ENCODE results near the gene TXLNG.

TXLNG gene

DNA sequence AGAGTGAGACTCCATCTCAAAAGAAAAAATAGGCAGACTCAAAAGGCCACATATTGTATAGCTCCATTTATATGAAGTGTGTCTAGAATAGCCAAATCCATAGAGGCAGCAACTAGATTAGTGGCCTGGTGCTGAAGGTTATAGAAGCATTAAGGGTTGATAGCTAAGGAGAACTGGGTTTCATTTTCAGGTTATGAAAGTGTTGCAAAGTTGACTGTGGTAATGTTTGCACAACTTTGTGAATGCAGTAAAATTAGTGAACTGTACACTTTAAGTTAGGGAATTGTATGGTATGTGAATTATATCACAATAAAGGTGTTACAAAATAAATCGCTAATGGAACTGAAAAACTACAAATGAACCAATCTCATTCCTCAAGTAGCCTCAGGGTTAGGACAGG lies 28.3 kb downstream of the TXLNG start:
- no peak for TF ChIP-seq GATA2 (IDR thresholded peaks at IDR 0.05; ENCODE audit: low read depth, low read length)
- TF ChIP-seq GATA3 (IDR thresholded peaks at IDR 0.05; ENCODE audit: low read depth, low read length): no peak

DNA sequence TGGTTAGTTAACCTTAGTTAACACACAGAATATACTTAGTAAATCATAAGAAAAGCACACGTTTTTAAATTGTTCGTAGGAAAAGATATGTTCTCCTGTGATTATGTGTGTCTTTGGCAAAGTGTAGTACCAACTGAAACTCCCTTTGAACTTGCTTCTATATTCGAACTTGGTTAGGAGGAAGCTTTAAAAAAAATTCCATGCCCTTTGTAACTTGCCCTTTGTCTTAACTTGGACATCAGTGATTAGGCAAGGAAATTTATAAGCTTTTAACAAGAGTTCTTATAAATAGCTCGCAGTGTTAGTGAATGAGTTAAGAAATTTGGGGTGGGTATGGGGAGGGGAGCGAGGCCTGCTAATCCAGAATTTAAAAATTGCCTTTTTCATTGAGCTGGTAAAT lies 33.4 kb downstream of the TXLNG start:
- no peak for TF ChIP-seq GATA2 (IDR thresholded peaks at IDR 0.05; ENCODE audit: low read depth, low read length)

DNA sequence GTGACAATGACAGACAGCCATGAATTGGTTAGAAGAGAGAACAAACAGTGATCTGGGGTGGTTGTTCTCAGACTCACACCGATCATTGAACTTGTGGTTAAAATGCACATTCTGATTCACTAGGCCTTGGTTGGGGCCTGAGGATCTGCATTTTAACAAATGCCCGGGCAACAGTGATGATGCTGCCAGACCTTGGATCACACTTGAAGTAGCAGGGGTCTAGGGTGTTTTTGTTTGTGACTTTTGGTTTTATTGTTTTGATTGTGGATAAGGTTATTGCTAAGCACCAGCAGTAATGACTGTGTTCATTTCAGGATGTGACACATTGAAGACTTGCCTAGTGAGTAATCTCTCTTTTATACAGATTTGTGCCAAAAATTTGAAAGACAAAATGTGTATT lies 36.5 kb downstream of the TXLNG start:
- TF ChIP-seq GATA2 (IDR thresholded peaks at IDR 0.05; ENCODE audit: low read depth, low read length): no peak
- no peak for TF ChIP-seq GATA3 (IDR thresholded peaks at IDR 0.05; ENCODE audit: low read depth, low read length)

DNA sequence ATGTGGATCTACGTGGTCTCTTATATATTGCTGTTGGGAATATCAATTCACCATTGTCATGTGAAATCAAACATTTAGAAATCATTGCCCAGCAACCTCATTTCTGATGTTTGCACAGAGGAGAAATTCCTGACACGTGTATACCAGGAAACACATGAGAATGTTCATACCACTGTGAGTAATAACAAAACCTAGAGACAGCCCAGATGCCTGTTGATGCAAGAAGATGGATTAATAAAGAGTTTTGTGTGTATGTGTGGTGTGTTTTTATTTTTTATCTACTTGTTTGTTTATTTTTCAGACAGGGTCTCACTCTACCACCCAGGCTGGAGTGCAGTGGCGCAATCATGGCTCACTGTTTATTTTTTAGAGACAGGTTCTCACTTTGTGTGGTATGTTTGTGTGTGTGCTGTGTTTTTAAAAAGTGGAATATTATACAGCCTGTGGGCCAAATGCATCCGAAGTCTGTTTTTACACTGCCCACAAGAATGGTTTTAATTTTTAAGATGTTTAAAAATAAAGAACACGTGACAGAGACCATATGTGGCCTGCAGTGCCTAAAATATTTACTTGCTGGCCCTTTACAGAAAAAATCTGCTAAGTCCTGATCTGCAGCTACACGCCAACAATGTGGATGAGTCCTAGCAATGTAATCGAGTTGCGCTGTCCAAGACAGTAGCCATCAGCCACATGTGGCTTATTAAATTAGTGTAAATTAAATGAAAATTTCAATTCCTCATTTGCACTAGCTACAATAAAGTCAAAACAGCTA lies 39.2 kb downstream of the TXLNG start:
- TF ChIP-seq GATA3 (IDR thresholded peaks at IDR 0.05; ENCODE audit: low read depth, low read length) (no peak), GATA2 (IDR thresholded peaks at IDR 0.05; ENCODE audit: low read depth, low read length) (no peak)

DNA sequence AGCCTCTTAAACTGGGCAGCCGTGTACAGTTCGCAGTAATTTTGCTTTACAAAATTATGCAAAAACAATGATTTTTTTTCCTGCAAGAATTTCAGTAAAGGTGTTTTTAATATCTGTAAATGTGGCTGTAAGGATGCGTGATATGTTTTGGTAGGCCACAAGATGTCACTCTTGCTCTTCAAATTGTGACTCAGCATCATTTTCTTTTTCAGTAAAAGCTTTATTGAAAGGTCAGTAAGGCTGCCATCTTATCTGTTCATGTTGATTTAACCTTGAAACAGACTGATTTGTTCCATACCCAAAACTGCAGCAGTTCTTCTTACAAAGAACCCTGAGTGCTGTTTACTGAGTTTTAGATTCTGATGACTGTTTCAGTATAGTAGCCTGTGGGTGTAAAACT lies 39.9 kb downstream of the TXLNG start:
- TF ChIP-seq GATA3 (IDR thresholded peaks at IDR 0.05; ENCODE audit: low read depth, low read length): no peak
- no peak for TF ChIP-seq GATA2 (IDR thresholded peaks at IDR 0.05; ENCODE audit: low read depth, low read length)

DNA sequence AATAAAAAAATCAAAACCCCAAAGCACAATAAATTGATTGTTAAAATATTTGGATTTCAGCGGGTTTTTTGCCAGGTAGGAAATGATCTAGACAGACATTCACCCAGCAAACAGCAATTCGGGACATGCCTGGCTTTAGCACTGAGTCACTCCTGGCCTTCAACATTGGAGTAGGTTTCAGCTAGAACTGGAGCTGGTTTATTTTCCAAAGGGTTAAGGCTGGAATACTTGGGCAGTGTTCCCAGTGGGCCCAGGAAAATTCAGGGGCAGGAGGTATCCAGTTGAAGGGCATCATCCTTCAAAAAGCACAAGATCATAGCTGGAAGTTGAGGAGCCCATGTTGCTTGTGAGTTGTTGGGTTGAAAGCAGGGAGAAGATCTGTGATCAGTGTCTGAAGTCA lies 41.0 kb downstream of the TXLNG start:
- TF ChIP-seq GATA3 (IDR thresholded peaks at IDR 0.05; ENCODE audit: low read depth, low read length): no peak
- no peak for TF ChIP-seq GATA2 (IDR thresholded peaks at IDR 0.05; ENCODE audit: low read depth, low read length)

DNA sequence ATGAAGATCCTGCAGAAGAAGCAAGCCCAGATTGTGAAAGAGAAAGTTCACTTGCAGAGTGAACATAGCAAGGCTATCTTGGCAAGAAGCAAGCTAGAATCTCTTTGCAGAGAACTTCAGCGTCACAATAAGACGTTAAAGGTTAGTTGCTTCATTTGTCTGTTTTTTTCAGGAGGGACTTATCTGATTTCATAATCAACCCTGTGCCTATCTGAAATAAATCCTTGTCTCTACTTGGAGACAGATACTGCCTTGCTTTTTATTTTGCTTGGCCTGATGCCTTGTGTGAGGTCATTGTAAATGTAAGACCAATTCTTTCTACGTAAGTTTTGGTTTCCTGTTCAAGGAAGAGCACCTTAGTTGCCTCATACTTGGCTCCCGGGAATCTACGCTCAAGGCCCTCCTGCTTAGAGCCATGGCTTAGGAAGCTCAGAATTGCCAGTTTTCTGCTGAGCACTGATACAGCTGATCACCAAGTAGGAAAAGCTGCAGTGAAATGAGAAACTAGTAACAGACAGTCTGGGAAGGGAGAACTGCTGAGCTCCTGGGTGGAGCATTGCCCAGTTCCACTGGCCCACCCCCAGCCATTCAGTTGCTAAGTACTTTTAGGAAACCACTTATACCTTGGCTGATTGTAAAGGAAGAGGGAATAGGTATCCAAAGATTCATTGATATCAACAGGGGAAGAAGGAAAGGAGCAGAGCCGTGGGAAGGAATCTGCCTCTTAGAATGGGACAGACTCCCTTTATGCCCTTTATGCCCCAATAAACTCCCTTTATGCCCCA lies 42.0 kb downstream of the TXLNG start:
- TF ChIP-seq GATA2 (IDR thresholded peaks at IDR 0.05; ENCODE audit: low read depth, low read length): no peak
- TF ChIP-seq GATA3 (IDR thresholded peaks at IDR 0.05; ENCODE audit: low read depth, low read length): no peak

DNA sequence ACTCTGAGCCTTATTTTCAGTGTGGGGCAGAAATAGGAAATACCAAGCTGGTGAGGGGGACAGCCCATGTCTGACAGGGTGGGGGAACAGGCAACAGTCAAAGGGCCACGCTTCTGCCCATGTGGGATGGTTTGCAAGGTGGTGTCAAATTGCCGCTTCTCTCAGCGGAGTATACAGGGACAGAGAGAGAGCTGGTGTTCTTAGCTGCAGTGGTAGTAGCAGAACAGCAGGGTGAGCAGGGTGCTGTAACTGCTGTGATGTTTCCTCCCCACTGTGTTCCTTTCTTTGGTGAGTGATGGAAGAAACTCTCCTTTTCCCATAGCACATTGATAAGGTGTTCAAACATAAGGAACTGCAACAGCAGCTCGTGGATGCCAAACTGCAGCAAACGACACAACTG lies 46.0 kb downstream of the TXLNG start:
- TF ChIP-seq GATA3 (IDR thresholded peaks at IDR 0.05; ENCODE audit: low read depth, low read length) (no peak), GATA2 (IDR thresholded peaks at IDR 0.05; ENCODE audit: low read depth, low read length) (no peak)

DNA sequence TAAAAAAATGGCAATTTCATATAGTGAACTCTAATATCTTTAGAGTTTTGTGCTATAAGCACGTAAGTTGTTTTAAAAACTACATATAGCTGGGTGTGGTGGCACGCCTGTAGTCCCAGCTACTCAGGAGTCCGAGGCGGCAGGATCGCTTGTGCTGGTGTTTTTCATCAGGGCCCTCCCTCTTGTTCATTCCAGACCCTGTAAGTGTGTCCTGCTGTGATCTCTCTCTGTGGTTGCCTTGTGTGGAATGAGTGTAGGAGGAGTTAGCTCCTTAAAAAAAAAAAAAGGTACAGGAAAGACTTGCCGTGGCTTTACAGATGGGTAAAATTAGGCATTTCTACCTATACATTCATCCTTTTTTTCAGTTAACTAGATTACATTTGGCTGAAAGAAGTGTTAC lies 48.5 kb downstream of the TXLNG start:
- TF ChIP-seq GATA3 (IDR thresholded peaks at IDR 0.05; ENCODE audit: low read depth, low read length) (no peak), GATA2 (IDR thresholded peaks at IDR 0.05; ENCODE audit: low read depth, low read length) (no peak)

DNA sequence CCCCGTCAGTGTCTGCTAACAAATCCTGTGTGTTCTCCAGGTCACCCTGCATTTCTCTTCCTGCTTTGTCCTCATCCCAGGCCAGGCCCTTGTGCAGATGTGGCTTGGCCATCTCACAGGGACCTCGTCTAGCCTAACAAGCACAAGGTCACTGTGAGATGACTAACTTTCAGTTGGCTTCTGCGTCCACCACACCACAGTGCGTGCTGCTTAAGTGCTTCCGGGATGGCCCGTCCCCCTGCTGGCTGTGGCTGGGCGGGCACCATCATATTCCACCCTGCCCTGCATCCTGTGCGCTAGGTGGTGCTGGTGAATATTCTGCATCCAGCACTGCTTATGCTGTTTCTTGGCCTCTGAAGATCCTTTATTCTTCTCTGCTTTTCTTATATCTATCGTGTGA lies 50.1 kb downstream of the TXLNG start:
- TF ChIP-seq GATA3 (IDR thresholded peaks at IDR 0.05; ENCODE audit: low read depth, low read length): no peak

DNA sequence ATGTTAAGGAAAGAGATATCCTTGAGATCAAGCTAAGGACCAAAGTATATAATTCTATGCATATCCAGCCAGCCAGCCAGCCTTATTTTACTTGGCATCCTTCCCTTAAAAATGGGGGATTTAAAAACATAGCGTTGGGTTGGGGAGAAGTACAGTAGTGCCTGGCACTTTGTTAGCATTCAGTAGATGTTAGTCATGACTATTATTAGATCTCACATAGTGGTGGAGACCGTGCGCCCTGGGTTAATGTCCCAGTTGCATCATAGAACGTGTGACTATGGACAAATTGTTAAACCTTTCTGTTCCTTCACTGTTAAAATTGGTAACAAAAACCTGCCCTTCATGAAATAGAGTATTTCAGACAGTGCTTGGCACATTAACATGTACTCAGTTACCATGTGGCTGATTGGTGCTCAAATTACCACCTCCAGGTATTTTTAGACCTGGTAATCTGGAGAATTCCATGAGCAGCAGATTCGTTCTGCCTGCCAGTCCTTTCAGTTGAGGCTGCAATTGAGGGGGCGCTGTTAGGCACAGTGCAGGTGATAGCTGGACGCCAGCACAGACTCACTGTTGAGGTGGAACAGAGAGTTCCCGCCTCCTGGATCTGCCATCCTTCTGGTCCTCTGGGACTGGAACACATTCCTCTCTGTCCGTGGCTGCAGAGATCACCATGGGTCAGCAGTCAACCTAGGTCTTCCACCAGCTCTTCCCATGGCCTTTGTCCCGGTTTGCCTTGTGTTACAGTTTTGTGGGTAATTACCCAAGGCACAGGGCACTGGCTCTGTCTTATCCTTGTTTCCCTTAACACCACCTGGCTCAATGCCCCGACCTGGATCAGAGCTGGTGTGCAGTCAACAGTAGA lies 52.2 kb downstream of the TXLNG start:
- TF ChIP-seq GATA3 (IDR thresholded peaks at IDR 0.05; ENCODE audit: low read depth, low read length): no peak
- no peak for TF ChIP-seq GATA2 (IDR thresholded peaks at IDR 0.05; ENCODE audit: low read depth, low read length)

DNA sequence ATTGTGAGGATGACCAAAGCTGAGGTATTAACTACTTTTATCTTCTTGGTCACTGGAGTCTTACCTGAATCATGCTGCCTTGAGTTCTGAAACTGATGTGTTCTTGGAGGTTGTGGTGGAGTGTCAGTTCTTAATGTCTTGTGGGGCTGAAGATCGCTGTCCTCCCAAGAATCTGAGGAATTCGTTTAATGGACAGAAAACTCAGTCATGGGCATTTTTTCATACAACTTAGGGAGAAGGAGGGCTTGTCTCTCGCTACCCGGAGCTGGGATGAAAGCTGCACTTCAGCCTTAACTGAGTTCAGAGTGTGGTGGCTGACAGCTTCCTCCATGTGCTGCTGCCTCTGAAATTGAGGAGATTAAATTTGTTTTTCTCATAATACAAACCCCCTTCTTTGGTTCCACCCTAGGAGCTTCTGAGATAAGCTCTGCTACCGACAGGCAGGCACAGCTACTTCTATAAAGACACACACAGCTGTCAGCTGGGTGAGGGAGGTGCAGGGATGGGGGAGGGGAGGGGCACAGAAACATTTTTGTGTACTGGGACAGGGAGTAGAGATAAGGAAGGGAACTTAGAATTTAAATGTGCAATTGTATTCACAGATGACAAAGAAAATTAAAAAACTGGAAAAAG lies 53.1 kb downstream of the TXLNG start:
- TF ChIP-seq GATA3 (IDR thresholded peaks at IDR 0.05; ENCODE audit: low read depth, low read length) (no peak), GATA2 (IDR thresholded peaks at IDR 0.05; ENCODE audit: low read depth, low read length) (no peak)

DNA sequence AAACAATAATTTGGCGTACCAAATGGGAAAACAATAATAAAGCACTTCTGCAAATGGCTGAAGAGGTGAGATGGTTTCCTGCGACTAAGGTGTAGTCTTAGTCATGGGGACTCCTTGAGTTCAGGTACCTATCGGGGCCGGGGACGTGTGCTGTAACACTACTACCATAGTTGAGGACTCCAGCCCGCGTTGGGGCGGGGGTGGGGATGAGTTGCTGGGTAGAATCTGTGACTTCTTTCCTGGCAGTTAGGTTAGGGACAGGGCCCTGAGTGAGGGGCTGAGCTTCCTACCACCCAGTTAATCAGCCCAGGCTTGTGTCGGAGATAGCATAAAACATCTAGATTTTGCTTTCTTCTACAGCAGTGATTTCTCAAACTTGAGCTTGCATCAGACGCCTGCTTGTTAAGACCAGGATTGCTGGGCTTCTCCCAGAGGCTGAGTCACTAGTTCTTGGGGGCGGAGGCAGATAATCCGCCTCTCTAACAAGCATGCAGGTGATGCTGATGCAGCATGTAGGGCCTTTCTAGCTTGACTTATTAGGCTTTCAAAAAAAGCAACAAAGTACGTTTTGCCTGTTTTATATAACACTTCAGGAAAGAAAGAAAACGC lies 53.7 kb downstream of the TXLNG start:
- TF ChIP-seq GATA2 (IDR thresholded peaks at IDR 0.05; ENCODE audit: low read depth, low read length): no peak
- TF ChIP-seq GATA3 (IDR thresholded peaks at IDR 0.05; ENCODE audit: low read depth, low read length): no peak

DNA sequence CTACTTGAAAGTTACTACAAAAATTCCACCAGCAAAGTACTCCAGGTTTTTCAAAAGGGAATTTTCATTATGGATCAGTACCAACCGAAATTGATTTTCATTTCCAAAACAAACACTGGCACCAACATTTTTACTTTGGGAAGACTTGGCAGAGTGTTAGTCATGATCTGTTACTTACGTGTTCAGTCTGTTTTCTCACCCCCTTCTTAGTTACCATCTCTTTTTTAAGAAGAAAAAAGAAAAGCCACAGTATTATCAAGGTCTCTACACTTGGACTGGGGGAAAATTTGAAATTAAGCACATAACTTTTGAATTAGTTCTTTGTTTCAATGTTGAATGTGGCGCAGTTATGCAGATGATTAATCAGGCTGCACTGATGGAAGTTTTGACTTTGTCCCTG lies 56.4 kb downstream of the TXLNG start:
- TF ChIP-seq GATA2 (IDR thresholded peaks at IDR 0.05; ENCODE audit: low read depth, low read length): no peak
- TF ChIP-seq GATA3 (IDR thresholded peaks at IDR 0.05; ENCODE audit: low read depth, low read length): no peak
